ENCODE measurements around the gene TYW5. TPM values are rescaled to one million over a fixed set of nuclear protein-coding genes. Genes with fewer than 3 reads are reported as not detected.

TYW5 gene
- total RNA-seq, 1 donor from 2014 or later: 6.8 TPM

Small RNA genes within 50 kb of the gene (small RNA-seq; reads per million reads assigned to genes)
- not detected for gene RN7SL717P

Other genes starting within 250 kb of the TYW5 start
- 1.0 TPM for gene FTCDNL1, start 104.3 kb downstream of the TYW5 start, total RNA-seq
- gene C2orf69, start 44.2 kb downstream of the TYW5 start, total RNA-seq: 7.3 TPM
- 15.1 TPM for gene MAIP1, start 91 bp upstream of the TYW5 start, total RNA-seq